CD4-positive, alpha-beta T cell treated with Interleukin-6 at 100 ng/mL for 8 hours (primary cell): ENCODE results near the gene TRIML1.
"Not testable (repeated sequence)": the region's sequence is repeated elsewhere in the genome, so short reads cannot be mapped to it uniquely, and the experiment has no call there.

Source experiments
- DNase-seq: peaks from one replicate; pipeline ENCODE4 v3.0.0-alpha.2; 2020; ENCODE audit warnings: mixed read lengths, low spot score

The TRIML1 gene

DNA sequence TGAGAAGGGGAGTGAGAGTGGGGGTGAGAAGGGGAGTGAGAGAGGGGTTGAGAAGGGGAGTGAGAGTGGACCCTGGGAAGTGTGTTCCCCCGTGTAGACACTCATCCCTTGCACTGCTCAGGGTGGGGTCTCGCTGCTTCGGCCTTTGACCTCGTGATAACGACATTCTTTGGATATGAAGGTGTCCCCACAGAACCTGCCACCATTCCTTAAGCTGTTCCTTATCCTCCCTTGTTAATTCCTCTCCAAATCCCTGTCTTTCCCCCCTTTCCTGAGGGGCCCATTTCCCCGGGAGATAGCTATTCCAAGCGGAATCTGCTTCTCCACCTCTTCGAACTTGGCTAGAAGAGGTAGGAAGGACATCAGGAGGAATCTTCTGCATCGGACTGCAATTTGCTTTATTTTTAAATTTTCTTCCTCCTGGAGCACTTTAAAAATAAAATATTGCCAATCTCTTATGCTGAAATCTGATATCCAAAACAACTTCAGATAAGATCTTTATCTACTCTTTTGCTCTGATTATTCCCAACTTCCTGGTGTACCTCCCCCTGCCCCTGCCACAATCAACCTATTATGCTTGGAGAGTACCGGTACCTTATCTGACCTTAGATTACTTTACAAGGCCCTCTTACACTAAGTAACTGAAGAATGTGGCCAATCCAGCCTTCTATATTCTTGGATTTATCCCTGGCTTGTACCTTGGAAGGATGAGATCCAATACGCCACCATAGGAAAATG is 15.6 kb downstream of the TRIML1 start:
- DNase-seq, result no peak

DNA sequence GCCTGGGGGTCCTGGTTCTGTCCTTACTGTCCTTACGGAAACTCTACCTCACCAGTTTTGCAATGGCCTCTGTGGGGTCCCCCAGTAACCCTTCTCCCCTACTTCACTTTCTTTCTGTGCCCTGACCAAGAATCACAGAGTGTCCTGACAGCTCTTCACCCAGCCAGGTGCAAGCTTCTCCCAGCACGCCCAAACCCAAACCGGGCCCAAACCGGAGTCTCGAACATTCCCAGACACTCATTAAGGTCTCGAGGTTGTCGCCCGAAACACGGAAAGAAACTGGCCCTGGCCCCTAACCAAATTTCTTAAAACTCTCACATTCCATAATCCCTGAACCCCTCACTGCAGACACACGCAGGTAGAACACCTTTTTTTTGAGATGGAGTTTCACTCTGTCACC is 19.1 kb downstream of the TRIML1 start:
- no peak for DNase-seq

- DNase-seq, result not testable (repeated sequence)
Measured at GRCh38 chr4:188159513-188160226, 20.4 kb downstream of the TRIML1 start.

DNA sequence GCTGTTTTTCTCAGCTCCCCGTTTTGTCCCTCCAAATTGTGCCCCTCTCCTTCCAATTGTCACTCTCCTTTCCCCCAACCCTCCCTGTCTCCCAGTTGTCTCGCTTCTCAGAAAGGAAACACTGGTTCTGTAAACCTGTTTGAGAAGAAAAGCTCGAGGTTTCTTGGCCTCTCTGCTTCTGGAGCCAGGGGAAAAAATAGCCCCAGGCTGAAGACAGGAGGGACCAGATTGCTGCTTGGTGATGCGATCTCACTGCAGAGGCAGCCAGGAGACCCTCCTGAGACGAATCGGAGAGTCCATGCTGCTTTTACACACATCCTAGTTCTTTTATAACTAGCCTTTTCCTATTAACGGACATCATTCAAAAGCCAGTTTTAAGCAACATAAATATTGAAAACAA is 21.2 kb downstream of the TRIML1 start:
- DNase-seq, result no peak

GRCh38 chr4:188161167-188161566 is 21.9 kb downstream of the TRIML1 start:
- no peak for DNase-seq

DNA sequence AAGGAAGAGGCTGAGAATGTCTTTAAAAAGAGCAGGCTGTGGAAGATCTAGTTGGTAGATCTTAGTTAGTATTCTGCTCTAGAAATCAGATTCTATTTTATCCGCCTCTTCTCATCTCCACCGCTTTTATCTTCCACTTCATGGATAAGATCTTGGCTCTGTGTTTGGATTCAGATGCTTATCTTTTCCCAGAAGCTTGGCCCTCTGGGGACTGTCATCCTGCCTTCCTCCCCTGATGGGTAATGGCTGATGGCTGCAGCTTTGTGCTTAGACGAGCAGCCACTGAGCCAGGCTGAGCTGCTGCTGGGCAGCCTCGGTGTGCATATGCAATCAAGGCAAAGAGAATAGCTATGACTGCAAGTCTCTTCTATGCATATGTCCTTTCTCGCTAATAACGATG is 23.5 kb downstream of the TRIML1 start:
- no peak for DNase-seq

GRCh38 chr4:188168726-188169373 is 29.6 kb downstream of the TRIML1 start:
- DNase-seq, result no peak

DNA sequence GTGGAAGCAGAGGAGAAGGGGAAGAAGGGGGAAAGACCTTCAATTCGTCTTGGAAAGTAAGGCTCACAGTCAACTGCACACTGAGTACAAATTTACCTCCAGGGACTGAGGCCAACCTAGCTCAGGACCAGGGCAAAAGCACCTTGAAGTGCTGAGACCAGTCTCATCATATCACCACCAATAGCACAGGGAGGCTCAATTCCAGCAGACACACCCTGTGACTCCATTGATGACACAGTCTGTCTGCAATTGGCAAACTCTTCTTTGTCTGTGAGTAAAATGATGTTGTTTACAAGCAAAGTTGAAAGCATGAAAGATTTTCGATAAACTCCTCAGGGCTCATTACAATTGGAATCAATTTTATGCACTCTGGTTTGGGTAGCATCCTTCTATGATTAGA is 32.3 kb downstream of the TRIML1 start:
- no peak for DNase-seq

- no peak for DNase-seq
Measured at GRCh38 chr4:188175288-188175687, 36.0 kb downstream of the TRIML1 start.

- no peak for DNase-seq
Measured at GRCh38 chr4:188177997-188178675, 38.9 kb downstream of the TRIML1 start.

DNA sequence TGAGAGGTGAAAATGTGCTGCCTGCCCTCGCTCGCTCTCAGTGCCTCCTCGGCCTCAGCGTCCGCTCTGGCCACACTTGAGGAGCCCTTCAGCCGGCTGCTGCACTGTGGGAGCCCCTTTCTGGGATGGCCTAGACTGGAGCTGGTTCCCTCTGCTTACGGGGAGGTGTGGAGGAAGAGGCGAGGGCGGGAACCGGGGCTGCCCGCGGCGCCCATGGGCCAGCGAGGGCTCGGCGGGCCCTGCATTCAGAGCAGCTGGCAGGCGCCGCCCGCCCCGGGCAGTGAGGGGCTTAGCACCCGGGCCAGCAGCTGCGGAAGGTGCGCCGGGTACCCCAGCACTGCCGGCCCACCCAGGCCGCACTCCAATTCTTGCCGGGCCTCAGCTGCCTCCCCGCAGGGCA is 39.6 kb downstream of the TRIML1 start:
- DNase-seq, result no peak

DNA sequence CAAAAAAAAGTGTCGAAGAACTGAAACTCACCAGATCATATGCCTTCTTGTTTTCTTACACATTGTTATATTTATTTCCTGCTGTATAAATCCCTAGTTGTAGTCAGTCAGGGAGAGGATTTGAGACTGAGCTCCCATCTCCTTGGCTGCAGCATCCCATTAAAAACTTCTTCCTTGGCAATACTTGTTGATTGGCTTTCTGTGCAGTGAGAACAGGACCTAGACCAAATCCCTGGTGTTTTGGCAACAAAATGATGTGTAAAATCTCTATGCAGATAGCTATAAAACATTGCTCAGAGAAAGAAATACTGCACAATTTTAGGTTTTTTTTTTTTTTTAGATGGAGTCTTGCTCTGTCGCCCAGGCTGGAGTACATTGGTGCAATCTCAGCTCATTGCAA is 47.9 kb downstream of the TRIML1 start:
- DNase-seq, result no peak

GRCh38 chr4:188190461-188190860 is 51.2 kb downstream of the TRIML1 start:
- DNase-seq, result no peak

GRCh38 chr4:188194421-188194820 is 55.2 kb downstream of the TRIML1 start:
- DNase-seq, result no peak

GRCh38 chr4:188195389-188195985 is 56.2 kb downstream of the TRIML1 start:
- DNase-seq, result no peak

DNA sequence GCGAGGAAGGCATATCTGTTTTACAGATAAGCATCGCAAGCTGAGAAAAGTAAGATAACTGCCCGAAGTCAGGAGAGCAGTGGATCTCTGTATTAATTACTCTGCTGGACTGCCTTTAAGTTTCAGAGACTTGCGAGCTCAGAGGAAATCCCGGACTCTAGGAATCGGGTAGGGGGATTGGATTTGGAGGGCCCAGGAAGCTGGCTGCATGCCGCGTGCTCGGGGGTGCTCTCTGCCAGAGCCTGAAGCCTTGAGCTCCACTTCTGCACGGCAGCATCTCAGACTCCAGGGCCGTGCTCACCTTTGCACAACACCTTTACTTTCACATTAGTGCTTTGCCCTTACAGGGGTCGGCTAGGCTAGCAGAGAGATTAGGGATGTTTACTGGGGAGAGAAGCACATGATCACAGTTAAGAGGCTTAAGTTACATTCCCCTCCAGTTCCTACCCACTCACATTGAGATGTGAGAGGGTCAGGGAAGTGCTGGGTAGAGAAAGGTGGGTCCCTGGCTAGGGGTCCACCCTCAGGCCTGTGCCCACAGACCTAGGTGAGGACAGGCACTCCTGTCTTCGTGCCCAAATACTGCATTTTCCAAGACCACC is 57.0 kb downstream of the TRIML1 start:
- DNase-seq, result no peak
